NCI-H2029 (cell line): ENCODE data around the gene TCF23.
"Not testable (repeated sequence)": the region's sequence is repeated elsewhere in the genome, so short reads cannot be mapped to it uniquely, and the experiment has no call there.

Experiments used
- DNase-seq: peaks from one replicate; lab custom pipeline; 2025; lab: John Stamatoyannopoulos, UW

TCF23 gene

GRCh38 chr2:27189989-27190388, 41.2 kb downstream of the TCF23 start:
- DNase-seq = no peak

DNA sequence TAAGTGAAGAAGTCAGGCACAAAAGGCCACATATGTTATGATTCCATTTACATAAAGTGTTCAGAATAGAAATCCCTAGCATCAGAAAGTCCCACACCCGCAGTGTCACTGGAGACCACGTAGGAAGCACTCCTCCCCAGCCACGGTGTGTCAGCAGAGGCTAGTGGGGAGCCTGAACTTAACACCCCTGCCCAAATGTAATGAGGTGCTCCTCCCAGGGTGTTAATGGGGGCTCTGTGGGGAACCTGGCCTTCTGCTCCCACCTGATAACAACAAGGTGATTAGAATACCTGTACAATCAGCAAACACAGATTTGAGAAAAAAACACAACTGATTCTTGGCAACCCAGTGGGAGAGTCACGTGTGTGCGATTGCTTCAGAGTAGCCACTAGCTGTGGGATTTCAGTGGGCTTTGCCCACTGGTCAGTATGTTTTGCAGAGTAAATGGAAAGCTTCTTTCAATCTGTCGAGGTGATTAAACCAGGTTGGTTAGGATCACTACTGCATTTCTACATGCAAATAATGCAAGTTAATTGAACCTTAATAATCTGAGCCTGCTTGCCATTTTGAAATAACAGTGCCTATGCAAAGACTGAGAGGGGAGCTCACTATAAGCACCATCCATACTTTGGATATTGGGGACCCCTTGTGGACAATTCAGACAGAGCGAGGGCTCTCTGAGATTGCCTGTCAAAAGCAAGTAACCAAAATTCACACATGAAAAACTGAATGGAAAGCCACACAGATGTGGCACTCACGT, 42.4 kb downstream of the TCF23 start:
- DNase-seq = no peak

GRCh38 chr2:27194538-27195354, 45.9 kb downstream of the TCF23 start:
- DNase-seq = peak; percentile 79

- not testable (repeated sequence) for DNase-seq
Measured at GRCh38 chr2:27195799-27196198, 47.0 kb downstream of the TCF23 start.

DNA sequence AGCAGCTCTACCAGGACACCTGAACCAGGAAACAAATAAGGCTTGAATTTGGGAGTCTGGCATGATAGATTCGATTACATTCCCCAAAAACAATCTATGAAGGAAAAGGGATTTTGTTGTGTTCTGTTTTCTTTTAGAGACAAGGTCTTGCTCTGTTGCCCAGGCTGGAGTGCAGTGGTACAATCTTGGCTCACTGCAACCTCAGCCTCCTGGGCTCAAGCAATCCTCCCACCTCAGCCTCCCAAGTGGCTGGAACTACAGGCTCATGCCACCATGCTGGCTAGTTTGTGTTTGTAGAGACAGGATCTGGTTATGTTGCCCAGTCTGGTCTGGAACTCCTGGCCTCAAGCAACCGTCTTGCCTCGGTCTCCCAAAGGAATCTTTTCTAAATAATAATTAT, 49.3 kb downstream of the TCF23 start:
- DNase-seq = not testable (repeated sequence)

GRCh38 chr2:27198627-27199026, 49.8 kb downstream of the TCF23 start:
- DNase-seq = no peak

DNA sequence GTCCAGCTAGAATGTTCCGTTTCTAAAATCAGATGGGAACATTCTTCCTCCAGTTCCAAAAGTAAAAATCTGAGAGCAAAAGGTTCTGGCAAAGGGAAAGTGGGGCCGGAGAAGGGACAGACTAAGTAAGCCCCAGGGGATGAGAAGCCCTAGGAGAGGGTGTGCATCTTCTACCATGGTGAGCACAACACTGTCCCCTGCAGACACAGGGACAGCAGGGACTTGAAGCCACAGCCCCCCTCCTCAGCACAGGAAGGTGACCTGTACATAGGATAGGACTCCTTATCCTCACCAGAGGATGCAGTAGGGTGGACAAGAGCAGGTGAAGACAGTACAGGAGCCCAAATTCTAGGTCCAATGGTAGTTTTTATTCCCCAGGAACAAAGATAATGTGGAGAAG, 50.4 kb downstream of the TCF23 start:
- no peak for DNase-seq

DNA sequence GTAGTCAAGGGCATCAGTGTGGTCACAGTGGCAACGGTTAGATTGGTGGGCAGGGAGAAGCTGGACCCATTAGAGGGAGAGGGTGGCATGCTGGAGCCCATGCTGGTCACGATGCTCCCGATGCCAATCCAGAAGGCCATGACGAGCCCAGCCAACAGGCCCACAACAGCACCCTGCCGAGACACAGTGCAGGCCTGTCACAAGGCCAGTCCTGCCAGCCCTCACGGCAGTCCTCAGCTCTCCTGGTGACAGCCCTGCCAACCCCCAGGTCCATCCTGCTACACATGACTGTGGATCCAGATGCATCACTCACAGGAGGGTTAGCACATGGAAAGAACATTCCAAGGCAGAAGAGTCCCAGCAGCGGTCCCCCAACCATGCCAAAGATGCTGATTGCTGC, 52.9 kb downstream of the TCF23 start:
- no peak for DNase-seq

GRCh38 chr2:27202854-27203253, 54.0 kb downstream of the TCF23 start:
- DNase-seq = no peak

- DNase-seq = no peak
Measured at GRCh38 chr2:27203741-27204140, 54.9 kb downstream of the TCF23 start.

DNA sequence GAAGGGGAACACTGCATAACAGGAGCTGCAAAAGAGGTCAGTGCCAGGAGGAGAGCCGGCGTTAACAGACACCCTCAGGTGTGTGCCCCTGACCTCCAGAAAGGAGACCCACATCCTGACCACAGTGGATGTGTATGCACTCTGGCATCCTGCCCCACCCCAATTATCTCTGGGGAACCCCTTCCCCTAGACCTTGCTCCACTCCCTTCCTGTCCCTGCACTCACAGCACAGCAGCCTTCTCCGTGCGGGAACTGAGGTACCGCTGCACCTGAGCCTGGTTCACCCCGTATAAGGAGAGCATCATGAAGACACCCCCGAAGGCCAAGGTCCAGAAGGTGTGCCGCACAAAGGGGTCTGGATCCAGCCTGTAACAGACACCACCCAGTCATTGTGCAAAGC, 55.8 kb downstream of the TCF23 start:
- no peak for DNase-seq

- no peak for DNase-seq
Measured at GRCh38 chr2:27205206-27205605, 56.4 kb downstream of the TCF23 start.

DNA sequence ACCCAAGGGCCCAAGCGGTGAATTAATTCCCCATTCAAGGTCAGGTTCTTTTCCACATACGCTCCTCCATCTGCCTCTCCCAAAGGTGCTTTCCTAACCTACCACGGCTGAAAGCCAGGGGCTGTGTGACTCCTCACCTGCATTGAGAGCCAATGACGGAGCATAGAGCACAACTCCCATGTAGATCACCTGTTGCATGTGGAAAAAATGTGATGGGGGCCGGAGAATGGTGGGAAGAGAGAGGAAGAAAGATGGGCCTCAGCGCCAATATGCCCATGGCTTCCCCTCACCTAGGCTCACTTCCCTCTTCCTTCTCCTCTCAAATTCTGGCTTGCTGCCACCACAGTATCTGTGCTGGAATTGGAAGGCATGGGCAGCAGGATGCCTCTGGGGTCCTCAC, 57.5 kb downstream of the TCF23 start:
- no peak for DNase-seq
